HepG2 (cell line): ENCODE measurements around the gene HDLBP. TPM values are rescaled to one million over a fixed set of nuclear protein-coding genes. Genes with fewer than 3 reads are reported as not detected.

Experiments
- NR2F6 ChIP-seq, 2 experiments: IDR thresholded peaks; 2 replicates each; pipeline ENCODE4 v1.6.1; 2016; ENCODE audit warnings: antibody characterized with exemption in 1 of 2, mild to moderate bottlenecking in 1 of 2
- ZNF652 ChIP-seq: IDR thresholded peaks from 2 replicates; pipeline ENCODE4 v1.6.1; 2016; ENCODE audit warnings: low read depth, borderline replicate concordance
- ZNF678 ChIP-seq: sonication (generic); formaldehyde crosslinking; IDR thresholded peaks from 2 replicates; pipeline ENCODE4 v1.4.0; 2020; ENCODE audit warnings: mild to moderate bottlenecking, missing genetic modification reagents
- ZNF776 ChIP-seq: sonication (generic); formaldehyde crosslinking; IDR thresholded peaks from 2 replicates; pipeline ENCODE4 v1.4.0; 2020; ENCODE audit warnings: mild to moderate bottlenecking, missing genetic modification reagents
- polyA plus RNA-seq, 8 experiments: library from polyadenylated mRNA; depleted of rRNA in 3 of 8; stranded (reverse) in 7 of 8; unstranded in 1 of 8; fragments of >200 nt; fragmentation: Illumina TruSeq in 4 of 8; extraction: Trizol in 4 of 8; gene quantifications; 2 replicates each; pipeline versions ENCODE4 v1.2.1 to v1.2.3, GENCODE V29; 2011 to 2016; ENCODE audit warnings: low read depth in 4 of 8, missing spikeins in 1 of 8, mixed read lengths in 1 of 8; ENCODE audit not compliant: insufficient read depth in 1 of 8
- total RNA-seq, 5 experiments: library from RNA; depleted of rRNA; stranded (reverse); fragments of >200 nt; fragmentation: Illumina TruSeq; extraction: Trizol; gene quantifications; 2 replicates each; pipeline ENCODE4 v1.2.3, GENCODE V29; 2016; ENCODE audit warnings: low read depth in 1 of 5
- TF ChIP-seq, protein P1 (sequence below): sonication (generic); formaldehyde crosslinking; IDR thresholded peaks from 2 replicates; pipeline ENCODE4 v1.4.0; 2020; ENCODE audit warnings: missing genetic modification reagents, borderline replicate concordance
- TF ChIP-seq, protein P2 (sequence below): sonication (generic); formaldehyde crosslinking; IDR thresholded peaks from 2 replicates; pipeline ENCODE4 v1.8.0; 2022; ENCODE audit warnings: low read depth, missing genetic modification reagents
- TF ChIP-seq, protein P3 (sequence below): sonication (generic); formaldehyde crosslinking; IDR thresholded peaks from 2 replicates; pipeline ENCODE4 v1.5.1; 2020; ENCODE audit warnings: mild to moderate bottlenecking, missing genetic modification reagents, moderate library complexity

Gene HDLBP
- total and polyA plus RNA-seq, 2 of the 13 experiments (the other 11 are each of a cell fraction or from before 2014, with no cell fraction given): 464 to 707 TPM

DNA sequence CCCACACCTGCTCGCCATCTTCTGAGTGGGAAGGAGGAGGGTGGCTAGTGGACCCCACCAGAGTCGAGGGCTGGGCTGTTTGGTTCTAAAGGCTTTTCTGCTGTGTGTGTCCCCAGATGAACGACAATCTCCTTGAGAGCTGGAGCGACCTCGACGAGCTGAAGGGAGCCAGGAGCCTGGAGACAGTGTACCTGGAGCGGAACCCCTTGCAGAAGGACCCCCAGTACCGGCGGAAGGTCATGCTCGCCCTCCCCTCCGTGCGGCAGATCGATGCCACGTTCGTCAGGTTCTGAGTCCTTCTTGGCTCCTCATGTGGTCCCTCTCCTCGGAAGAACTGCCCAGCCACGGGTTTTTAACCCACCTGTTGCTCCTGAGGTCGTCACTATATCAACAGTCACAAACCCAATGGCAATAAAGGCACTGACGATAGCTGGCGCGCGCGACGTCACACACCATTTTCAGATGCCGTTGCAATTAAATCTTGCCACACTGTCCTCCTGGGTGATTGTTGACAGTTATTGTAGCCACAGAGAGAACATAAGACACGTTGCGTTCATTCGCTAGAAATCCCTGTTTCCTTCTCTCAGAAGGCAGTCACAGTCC is 132.8 kb downstream of the HDLBP start (continued):
- TF ChIP-seq, protein P1, sequence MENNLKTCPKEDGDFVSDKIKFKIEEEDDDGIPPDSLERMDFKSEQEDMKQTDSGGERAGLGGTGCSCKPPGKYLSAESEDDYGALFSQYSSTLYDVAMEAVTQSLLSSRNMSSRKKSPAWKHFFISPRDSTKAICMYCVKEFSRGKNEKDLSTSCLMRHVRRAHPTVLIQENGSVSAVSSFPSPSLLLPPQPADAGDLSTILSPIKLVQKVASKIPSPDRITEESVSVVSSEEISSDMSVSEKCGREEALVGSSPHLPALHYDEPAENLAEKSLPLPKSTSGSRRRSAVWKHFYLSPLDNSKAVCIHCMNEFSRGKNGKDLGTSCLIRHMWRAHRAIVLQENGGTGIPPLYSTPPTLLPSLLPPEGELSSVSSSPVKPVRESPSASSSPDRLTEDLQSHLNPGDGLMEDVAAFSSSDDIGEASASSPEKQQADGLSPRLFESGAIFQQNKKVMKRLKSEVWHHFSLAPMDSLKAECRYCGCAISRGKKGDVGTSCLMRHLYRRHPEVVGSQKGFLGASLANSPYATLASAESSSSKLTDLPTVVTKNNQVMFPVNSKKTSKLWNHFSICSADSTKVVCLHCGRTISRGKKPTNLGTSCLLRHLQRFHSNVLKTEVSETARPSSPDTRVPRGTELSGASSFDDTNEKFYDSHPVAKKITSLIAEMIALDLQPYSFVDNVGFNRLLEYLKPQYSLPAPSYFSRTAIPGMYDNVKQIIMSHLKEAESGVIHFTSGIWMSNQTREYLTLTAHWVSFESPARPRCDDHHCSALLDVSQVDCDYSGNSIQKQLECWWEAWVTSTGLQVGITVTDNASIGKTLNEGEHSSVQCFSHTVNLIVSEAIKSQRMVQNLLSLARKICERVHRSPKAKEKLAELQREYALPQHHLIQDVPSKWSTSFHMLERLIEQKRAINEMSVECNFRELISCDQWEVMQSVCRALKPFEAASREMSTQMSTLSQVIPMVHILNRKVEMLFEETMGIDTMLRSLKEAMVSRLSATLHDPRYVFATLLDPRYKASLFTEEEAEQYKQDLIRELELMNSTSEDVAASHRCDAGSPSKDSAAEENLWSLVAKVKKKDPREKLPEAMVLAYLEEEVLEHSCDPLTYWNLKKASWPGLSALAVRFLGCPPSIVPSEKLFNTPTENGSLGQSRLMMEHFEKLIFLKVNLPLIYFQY (CRISPR knock-in tag): no peak
- TF ChIP-seq, protein P2, sequence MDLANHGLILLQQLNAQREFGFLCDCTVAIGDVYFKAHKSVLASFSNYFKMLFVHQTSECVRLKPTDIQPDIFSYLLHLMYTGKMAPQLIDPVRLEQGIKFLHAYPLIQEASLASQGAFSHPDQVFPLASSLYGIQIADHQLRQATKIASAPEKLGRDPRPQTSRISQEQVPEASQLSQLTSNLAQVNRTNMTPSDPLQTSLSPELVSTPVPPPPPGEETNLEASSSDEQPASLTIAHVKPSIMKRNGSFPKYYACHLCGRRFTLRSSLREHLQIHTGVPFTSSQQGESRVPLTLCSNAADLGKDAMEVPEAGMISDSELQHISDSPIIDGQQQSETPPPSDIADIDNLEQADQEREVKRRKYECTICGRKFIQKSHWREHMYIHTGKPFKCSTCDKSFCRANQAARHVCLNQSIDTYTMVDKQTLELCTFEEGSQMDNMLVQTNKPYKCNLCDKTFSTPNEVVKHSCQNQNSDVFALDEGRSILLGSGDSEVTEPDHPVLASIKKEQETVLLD (CRISPR knock-in tag): no peak
- TF ChIP-seq NR2F6 (IDR thresholded peaks at IDR 0.05): no peak
- no peak for TF ChIP-seq NR2F6 (CRISPR knock-in tag; IDR thresholded peaks at IDR 0.05)
- TF ChIP-seq, protein P3, sequence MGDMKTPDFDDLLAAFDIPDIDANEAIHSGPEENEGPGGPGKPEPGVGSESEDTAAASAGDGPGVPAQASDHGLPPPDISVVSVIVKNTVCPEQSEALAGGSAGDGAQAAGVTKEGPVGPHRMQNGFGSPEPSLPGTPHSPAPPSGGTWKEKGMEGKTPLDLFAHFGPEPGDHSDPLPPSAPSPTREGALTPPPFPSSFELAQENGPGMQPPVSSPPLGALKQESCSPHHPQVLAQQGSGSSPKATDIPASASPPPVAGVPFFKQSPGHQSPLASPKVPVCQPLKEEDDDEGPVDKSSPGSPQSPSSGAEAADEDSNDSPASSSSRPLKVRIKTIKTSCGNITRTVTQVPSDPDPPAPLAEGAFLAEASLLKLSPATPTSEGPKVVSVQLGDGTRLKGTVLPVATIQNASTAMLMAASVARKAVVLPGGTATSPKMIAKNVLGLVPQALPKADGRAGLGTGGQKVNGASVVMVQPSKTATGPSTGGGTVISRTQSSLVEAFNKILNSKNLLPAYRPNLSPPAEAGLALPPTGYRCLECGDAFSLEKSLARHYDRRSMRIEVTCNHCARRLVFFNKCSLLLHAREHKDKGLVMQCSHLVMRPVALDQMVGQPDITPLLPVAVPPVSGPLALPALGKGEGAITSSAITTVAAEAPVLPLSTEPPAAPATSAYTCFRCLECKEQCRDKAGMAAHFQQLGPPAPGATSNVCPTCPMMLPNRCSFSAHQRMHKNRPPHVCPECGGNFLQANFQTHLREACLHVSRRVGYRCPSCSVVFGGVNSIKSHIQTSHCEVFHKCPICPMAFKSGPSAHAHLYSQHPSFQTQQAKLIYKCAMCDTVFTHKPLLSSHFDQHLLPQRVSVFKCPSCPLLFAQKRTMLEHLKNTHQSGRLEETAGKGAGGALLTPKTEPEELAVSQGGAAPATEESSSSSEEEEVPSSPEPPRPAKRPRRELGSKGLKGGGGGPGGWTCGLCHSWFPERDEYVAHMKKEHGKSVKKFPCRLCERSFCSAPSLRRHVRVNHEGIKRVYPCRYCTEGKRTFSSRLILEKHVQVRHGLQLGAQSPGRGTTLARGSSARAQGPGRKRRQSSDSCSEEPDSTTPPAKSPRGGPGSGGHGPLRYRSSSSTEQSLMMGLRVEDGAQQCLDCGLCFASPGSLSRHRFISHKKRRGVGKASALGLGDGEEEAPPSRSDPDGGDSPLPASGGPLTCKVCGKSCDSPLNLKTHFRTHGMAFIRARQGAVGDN (CRISPR knock-in tag): no peak
- no peak for TF ChIP-seq ZNF776
- no peak for TF ChIP-seq ZNF678 (CRISPR knock-in tag)
- TF ChIP-seq ZNF652 (CRISPR knock-in tag): no peak
